Measurements from ENCODE around the gene SRCAP.
A peak's percentile ranks its signal among the peaks of the same experiment; 100 is the strongest.

Gene SRCAP

GRCh38 chr16:30721167-30721566 is 22.2 kb downstream of the SRCAP start:
- H2AFZ ChIP-seq (ENCODE audit: low read length) = no peak overlapping the region
- H3K36me3 ChIP-seq (ENCODE audit: insufficient read depth, low read length) = peaks cover 94% of the 10 kb centered on the region
- H3K79me2 ChIP-seq (ENCODE audit: insufficient read depth, low read length) = peaks cover 25% of the 10 kb centered on the region; the same call in 1 of the 2 replicates
- H3K4me1 ChIP-seq (ENCODE audit: insufficient read depth, low read length, poor library complexity, severe bottlenecking) = no peaks in the 10 kb centered on the region
- H3K9me2 ChIP-seq (replicated peaks; ENCODE audit: low read depth, low read length) = no peaks in the 10 kb centered on the region
- no peak overlapping the region for H3K4me3 ChIP-seq (ENCODE audit: low read length, poor library complexity, severe bottlenecking)
- H3K4me2 ChIP-seq (ENCODE audit: low read depth, low read length, poor library complexity, severe bottlenecking) = no peak overlapping the region
- H3K27me3 ChIP-seq (ENCODE audit: insufficient read depth, low read length, poor library complexity, severe bottlenecking) = no peaks in the 10 kb centered on the region
- H4K20me1 ChIP-seq (ENCODE audit: insufficient read depth, low read length, poor library complexity, severe bottlenecking) = peaks cover 24% of the 10 kb centered on the region
- H3F3A ChIP-seq (ENCODE audit: low read depth) = no peaks in the 10 kb centered on the region
- no peak for TF ChIP-seq CTCF (conservative IDR thresholded peaks at IDR 0.05; ENCODE audit: low read length)
- TF ChIP-seq EZH2phosphoT487 (IDR thresholded peaks at IDR 0.05; ENCODE audit: borderline replicate concordance) = no peak
- H3K9me3 ChIP-seq (ENCODE audit: insufficient read depth, low read depth, low read length) = no peaks in the 10 kb centered on the region
- no peak overlapping the region for H3K9ac ChIP-seq (ENCODE audit: low read depth, low read length, poor library complexity, severe bottlenecking)

- Histone ChIP-seq H3K4me2 (ENCODE audit: low read depth, low read length, poor library complexity, severe bottlenecking) (no peak overlapping the region), H3K79me2 (ENCODE audit: insufficient read depth, low read length) (peaks cover 25% of the 10 kb centered on the region; the same call in 1 of the 2 replicates), H3K4me1 (ENCODE audit: insufficient read depth, low read length, poor library complexity, severe bottlenecking) (no peaks in the 10 kb centered on the region), H3F3A (ENCODE audit: low read depth) (no peaks in the 10 kb centered on the region), H3K9me3 (ENCODE audit: insufficient read depth, low read depth, low read length) (no peaks in the 10 kb centered on the region), H3K9ac (ENCODE audit: low read depth, low read length, poor library complexity, severe bottlenecking) (no peak overlapping the region), H4K20me1 (ENCODE audit: insufficient read depth, low read length, poor library complexity, severe bottlenecking) (peaks cover 24% of the 10 kb centered on the region), H2AFZ (ENCODE audit: low read length) (no peak overlapping the region), H3K4me3 (ENCODE audit: low read length, poor library complexity, severe bottlenecking) (no peak overlapping the region), H3K36me3 (ENCODE audit: insufficient read depth, low read length) (peaks cover 91% of the 10 kb centered on the region), H3K9me2 (replicated peaks; ENCODE audit: low read depth, low read length) (no peaks in the 10 kb centered on the region), H3K27me3 (ENCODE audit: insufficient read depth, low read length, poor library complexity, severe bottlenecking) (no peaks in the 10 kb centered on the region)
- no peak for TF ChIP-seq CTCF (conservative IDR thresholded peaks at IDR 0.05; ENCODE audit: low read length)
- TF ChIP-seq EZH2phosphoT487 (IDR thresholded peaks at IDR 0.05; ENCODE audit: borderline replicate concordance) = no peak
Measured at GRCh38 chr16:30721606-30722005, 22.6 kb downstream of the SRCAP start.

GRCh38 chr16:30722443-30722842 is 23.5 kb downstream of the SRCAP start:
- H3K9ac ChIP-seq (ENCODE audit: low read depth, low read length, poor library complexity, severe bottlenecking) = no peak overlapping the region
- no peaks in the 10 kb centered on the region for H3F3A ChIP-seq (ENCODE audit: low read depth)
- H3K9me3 ChIP-seq (ENCODE audit: insufficient read depth, low read depth, low read length) = no peaks in the 10 kb centered on the region
- no peak for TF ChIP-seq EZH2phosphoT487 (IDR thresholded peaks at IDR 0.05; ENCODE audit: borderline replicate concordance)
- TF ChIP-seq CTCF (conservative IDR thresholded peaks at IDR 0.05; ENCODE audit: low read length) = peak; percentile 42; the same call in 1 of the 2 replicates
- no peak overlapping the region for H3K4me3 ChIP-seq (ENCODE audit: low read length, poor library complexity, severe bottlenecking)
- no peaks in the 10 kb centered on the region for H3K4me1 ChIP-seq (ENCODE audit: insufficient read depth, low read length, poor library complexity, severe bottlenecking)
- H3K27me3 ChIP-seq (ENCODE audit: insufficient read depth, low read length, poor library complexity, severe bottlenecking) = no peaks in the 10 kb centered on the region
- H3K9me2 ChIP-seq (replicated peaks; ENCODE audit: low read depth, low read length) = no peaks in the 10 kb centered on the region
- H3K36me3 ChIP-seq (ENCODE audit: insufficient read depth, low read length) = peaks cover 83% of the 10 kb centered on the region
- H3K79me2 ChIP-seq (ENCODE audit: insufficient read depth, low read length) = peaks cover 19% of the 10 kb centered on the region; the same call in 1 of the 2 replicates
- no peak overlapping the region for H2AFZ ChIP-seq (ENCODE audit: low read length)
- no peak overlapping the region for H3K4me2 ChIP-seq (ENCODE audit: low read depth, low read length, poor library complexity, severe bottlenecking)
- H4K20me1 ChIP-seq (ENCODE audit: insufficient read depth, low read length, poor library complexity, severe bottlenecking) = peaks cover 19% of the 10 kb centered on the region

Data from Loucy (cell line).